PC-3 (cell line): Measurements from ENCODE around the gene GALNS.

Experiments used
- EZH2 ChIP-seq: fragments of 300-600 bp; sonication (generic); IDR thresholded peaks from one replicate; pipeline ENCODE4 v1.6.1; 2017; ENCODE audit warnings: antibody characterized with exemption, mild to moderate bottlenecking, low read length; ENCODE audit not compliant: unreplicated experiment
- EZH2phosphoT487 ChIP-seq: fragments of 300-600 bp; sonication (generic); IDR thresholded peaks from 2 replicates; pipeline ENCODE4 v1.6.1; 2018; ENCODE audit warnings: mild to moderate bottlenecking, antibody characterized with exemption, low read length, borderline replicate concordance
- TF ChIP-seq, protein P1 (sequence below): fragments of 300-600 bp; sonication (generic); conservative IDR thresholded peaks from 2 replicates; pipeline ENCODE4 v1.5.1; 2017; ENCODE audit warnings: antibody characterized with exemption, low read depth, mild to moderate bottlenecking, low read length

DNA sequence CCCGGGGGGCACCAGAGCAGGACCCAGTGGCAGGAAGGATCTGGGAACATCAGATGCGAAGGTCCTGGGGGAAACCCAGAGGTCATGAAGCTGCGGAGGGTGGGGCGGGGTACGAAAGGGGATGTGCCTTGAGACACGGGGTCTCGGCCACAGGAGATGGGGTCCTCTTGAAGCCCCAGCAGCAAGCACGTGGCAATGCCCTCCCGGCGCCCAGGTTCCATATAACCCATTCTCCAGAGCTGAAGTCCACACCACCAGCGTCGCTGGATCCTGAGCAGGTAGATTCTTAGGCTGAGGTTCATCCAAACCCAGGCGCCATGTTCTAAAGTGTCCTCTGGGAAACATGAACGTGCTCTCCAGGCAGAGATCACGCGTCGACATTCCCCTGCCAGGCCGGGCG is 92.7 kb downstream of the GALNS start:
- TF ChIP-seq EZH2, result no peak
- TF ChIP-seq EZH2phosphoT487, result no peak
- TF ChIP-seq, protein P1, sequence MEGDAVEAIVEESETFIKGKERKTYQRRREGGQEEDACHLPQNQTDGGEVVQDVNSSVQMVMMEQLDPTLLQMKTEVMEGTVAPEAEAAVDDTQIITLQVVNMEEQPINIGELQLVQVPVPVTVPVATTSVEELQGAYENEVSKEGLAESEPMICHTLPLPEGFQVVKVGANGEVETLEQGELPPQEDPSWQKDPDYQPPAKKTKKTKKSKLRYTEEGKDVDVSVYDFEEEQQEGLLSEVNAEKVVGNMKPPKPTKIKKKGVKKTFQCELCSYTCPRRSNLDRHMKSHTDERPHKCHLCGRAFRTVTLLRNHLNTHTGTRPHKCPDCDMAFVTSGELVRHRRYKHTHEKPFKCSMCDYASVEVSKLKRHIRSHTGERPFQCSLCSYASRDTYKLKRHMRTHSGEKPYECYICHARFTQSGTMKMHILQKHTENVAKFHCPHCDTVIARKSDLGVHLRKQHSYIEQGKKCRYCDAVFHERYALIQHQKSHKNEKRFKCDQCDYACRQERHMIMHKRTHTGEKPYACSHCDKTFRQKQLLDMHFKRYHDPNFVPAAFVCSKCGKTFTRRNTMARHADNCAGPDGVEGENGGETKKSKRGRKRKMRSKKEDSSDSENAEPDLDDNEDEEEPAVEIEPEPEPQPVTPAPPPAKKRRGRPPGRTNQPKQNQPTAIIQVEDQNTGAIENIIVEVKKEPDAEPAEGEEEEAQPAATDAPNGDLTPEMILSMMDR, result no peak
